Ovary (tissue), 3 donors: ENCODE results near the gene PRICKLE1.

ENCODE experiments used
- CTCF ChIP-seq, 3 donors: fragments of 450-650 bp in 2 of 3; fragments of 200-600 bp in 1 of 3; IDR thresholded peaks; one replicate each; pipeline versions ENCODE4 v1.5.1 to v1.8.0; 2016 to 2022; ENCODE audit warnings: antibody characterized with exemption in 3 of 3, mild to moderate bottlenecking in 1 of 3
- POLR2A ChIP-seq: fragments of 450-650 bp; IDR thresholded peaks from one replicate; pipeline ENCODE4 v1.6.1; 2017; ENCODE audit warnings: antibody characterized with exemption, mild to moderate bottlenecking, moderate library complexity
- donor health status: DM: no; HTN: no; CAD: no.

GRCh38 chr12:42631513-42631912 lies 42.0 kb upstream of the PRICKLE1 start:
- no peak for TF ChIP-seq POLR2A
- TF ChIP-seq CTCF (IDR thresholded peaks at IDR 0.05): no peak
